HCT116 (cell line): Measurements from ENCODE around the gene NALCN. TPM values are rescaled to one million over a fixed set of nuclear protein-coding genes. Genes with fewer than 3 reads are reported as not detected.

Source experiments
- ATAC-seq: fragments of 200-7000 bp; cut with Tn5 transposase; 2 replicates; pipeline ENCODE4 v1.9.1; 2020; ENCODE audit warnings: mild to moderate bottlenecking, moderate library complexity
- BruUV-seq: library from RNA; stranded (reverse); fragments of 400-500 nt; replicated peaks from 2 replicates; lab custom pipeline; 2021; lab: Mats Ljungman, UMichigan
- CTCF ChIA-PET: fragments of 300-600 bp; sonication (Branson Sonifier 250); formaldehyde crosslinking; loops from one replicate; lab custom pipeline; 2021; ENCODE audit warnings: antibody characterized with exemption; lab: Charles Lee
- POLR2A ChIA-PET: fragments of 300-600, 350-600 bp; sonication (Branson Sonifier 250); formaldehyde crosslinking; loops from one replicate; lab custom pipeline; 2021; ENCODE audit warnings: antibody characterized with exemption; lab: Charles Lee
- RAD21 ChIA-PET, 2 experiments: fragments of 300-600 bp; sonication (Branson Sonifier 250); formaldehyde crosslinking; loops; one replicate each; lab custom pipeline; 2023; ENCODE audit warnings: low total read pairs in 2 of 2; ENCODE audit not compliant: uncharacterized antibody in 2 of 2, unreplicated experiment in 2 of 2, low non-redundant PET in 1 of 2; lab: Charles Lee
- DNase-seq: peaks from one replicate; pipeline ENCODE4 v3.0.0-alpha.2; 2010; ENCODE audit warnings: low read depth, low spot score
- H2AFZ ChIP-seq: fragments of 200-600 bp; shearing (Covaris generic), sonication (generic); 2 replicates; pipeline ENCODE4 v1.6.1; 2017; ENCODE audit warnings: low read depth, mixed run types, mixed read lengths, antibody characterized with exemption, low read length; ENCODE audit not compliant: poor library complexity, severe bottlenecking
- H3K27ac ChIP-seq: 2 replicates; pipeline ENCODE4 v1.5.1; 2012; ENCODE audit warnings: low read depth, low read length
- H3K27me3 ChIP-seq: fragments of 200-600 bp; sonication (generic); 2 replicates; pipeline ENCODE4 v1.6.1; 2016; ENCODE audit warnings: mixed run types, low read length, mixed read lengths; ENCODE audit not compliant: insufficient read depth
- H3K36me3 ChIP-seq, 2 experiments: fragments of 200-500 bp in 1 of 2; fragments of 200-600 bp in 1 of 2; sonication (Bioruptor generic) in 1 of 2; sonication (generic) in 1 of 2; 2 replicates each; pipeline versions ENCODE4 v1.5.1 to v1.6.1; 2014 to 2016; ENCODE audit warnings: low read length in 2 of 2, inconsistent platforms in 1 of 2, mixed read lengths in 1 of 2, mixed run types in 1 of 2; ENCODE audit not compliant: insufficient read depth in 2 of 2, control insufficient read depth in 1 of 2
- H3K4me1 ChIP-seq, 2 experiments: fragments of 200-600 bp in 1 of 2; sonication (generic) in 1 of 2; 2 replicates each; pipeline versions ENCODE4 v1.5.1 to v1.6.1; 2012 to 2017; ENCODE audit warnings: low read length in 2 of 2, inconsistent platforms in 1 of 2, mild to moderate bottlenecking in 1 of 2, mixed read lengths in 1 of 2, mixed run types in 1 of 2, moderate library complexity in 1 of 2; ENCODE audit not compliant: insufficient read depth in 2 of 2, control insufficient read depth in 1 of 2
- H3K4me2 ChIP-seq: fragments of 200-600 bp; sonication (generic); 2 replicates; pipeline ENCODE4 v1.6.1; 2017; ENCODE audit warnings: mixed run types, low read length, mixed read lengths
- H3K4me3 ChIP-seq, 2 experiments: fragments of 200-600 bp in 1 of 2; sonication (generic) in 1 of 2; replicated peaks in 1 of 2; 2 replicates each; pipeline ENCODE4 v1.5.1; 2011 to 2016; ENCODE audit warnings: low read length in 2 of 2, control low read depth in 1 of 2, low read depth in 1 of 2, mild to moderate bottlenecking in 1 of 2, mixed read lengths in 1 of 2, mixed run types in 1 of 2
- H3K79me2 ChIP-seq: fragments of 200-600 bp; sonication (generic); 2 replicates; pipeline ENCODE4 v1.6.1; 2017; ENCODE audit warnings: mild to moderate bottlenecking, mixed run types, low read length, moderate library complexity, mixed read lengths; ENCODE audit not compliant: insufficient read depth
- H3K9ac ChIP-seq: fragments of 200-600 bp; sonication (generic); 2 replicates; pipeline ENCODE4 v1.6.1; 2016; ENCODE audit warnings: low read length, mixed read lengths
- H3K9me2 ChIP-seq: fragments of 200-600 bp; sonication (generic), shearing (Covaris generic); 2 replicates; pipeline ENCODE4 v1.6.1; 2017; ENCODE audit warnings: mixed run types, mild to moderate bottlenecking, moderate library complexity; ENCODE audit not compliant: insufficient read depth
- H3K9me3 ChIP-seq, 2 experiments: fragments of 200-500 bp in 1 of 2; fragments of 200-600 bp in 1 of 2; sonication (Bioruptor generic) in 1 of 2; sonication (generic) in 1 of 2; 2 replicates each; pipeline ENCODE4 v1.6.1; 2014 to 2017; ENCODE audit warnings: low read length in 2 of 2, mixed read lengths in 2 of 2, inconsistent platforms in 1 of 2, low read depth in 1 of 2, mild to moderate bottlenecking in 1 of 2, mixed run types in 1 of 2, moderate library complexity in 1 of 2; ENCODE audit not compliant: control insufficient read depth in 1 of 2, insufficient read depth in 1 of 2
- H4K20me1 ChIP-seq: fragments of 200-600 bp; sonication (generic), shearing (Covaris generic); 2 replicates; pipeline ENCODE4 v1.6.1; 2017; ENCODE audit warnings: mixed run types, mild to moderate bottlenecking, moderate library complexity; ENCODE audit not compliant: insufficient read depth
- ATF3 ChIP-seq: IDR thresholded peaks from 2 replicates; pipeline ENCODE4 v1.6.1; 2012
- CTCF ChIP-seq, 3 experiments: fragments of 200-600 bp in 1 of 3; sonication (generic) in 1 of 3; IDR thresholded peaks in 2 of 3; conservative IDR thresholded peaks in 1 of 3; 2 replicates each; pipeline ENCODE4 v1.5.1; 2012 to 2017; ENCODE audit warnings: low read depth in 2 of 3, low read length in 2 of 3, antibody characterized with exemption in 1 of 3, borderline replicate concordance in 1 of 3, control low read depth in 1 of 3, mild to moderate bottlenecking in 1 of 3, mixed read lengths in 1 of 3, mixed run types in 1 of 3, moderate library complexity in 1 of 3; ENCODE audit not compliant: insufficient read depth in 1 of 3
- EGR1 ChIP-seq: IDR thresholded peaks from 2 replicates; pipeline ENCODE4 v1.6.1; 2012; ENCODE audit warnings: low read depth
- ELF1 ChIP-seq: IDR thresholded peaks from 2 replicates; pipeline ENCODE4 v1.6.1; 2012; ENCODE audit warnings: low read depth, borderline replicate concordance
- EZH2phosphoT487 ChIP-seq: fragments of 200-600 bp; IDR thresholded peaks from 2 replicates; pipeline ENCODE4 v1.6.1; 2018; ENCODE audit warnings: antibody characterized with exemption, borderline replicate concordance
- JUND ChIP-seq: IDR thresholded peaks from 2 replicates; pipeline ENCODE4 v1.6.1; 2012
- MAX ChIP-seq: IDR thresholded peaks from 2 replicates; pipeline ENCODE4 v1.6.1; 2012
- POLR2A ChIP-seq: IDR thresholded peaks from 2 replicates; pipeline ENCODE4 v1.7.0; 2011; ENCODE audit warnings: borderline replicate concordance; ENCODE audit not compliant: insufficient read depth, insufficient read length; ENCODE audit errors: extremely low read depth
- RAD21 ChIP-seq: IDR thresholded peaks from 2 replicates; pipeline ENCODE4 v1.6.1; 2012; ENCODE audit warnings: low read depth, mild to moderate bottlenecking
- SIN3A ChIP-seq: IDR thresholded peaks from 2 replicates; pipeline ENCODE4 v1.6.1; 2012; ENCODE audit warnings: low read depth
- SP1 ChIP-seq: IDR thresholded peaks from 2 replicates; pipeline ENCODE4 v1.6.1; 2012; ENCODE audit warnings: low read depth
- YY1 ChIP-seq: IDR thresholded peaks from 2 replicates; pipeline ENCODE4 v1.6.1; 2011; ENCODE audit warnings: low read length, low read depth, moderate library complexity, mild to moderate bottlenecking; ENCODE audit not compliant: insufficient replicate concordance; ENCODE audit errors: extremely low read depth
- ZBTB33 ChIP-seq: IDR thresholded peaks from 2 replicates; pipeline ENCODE4 v1.6.1; 2011; ENCODE audit warnings: mild to moderate bottlenecking, low read length, moderate library complexity; ENCODE audit not compliant: insufficient replicate concordance; ENCODE audit errors: extremely low read depth
- ZFX ChIP-seq: fragments of 450-650 bp; IDR thresholded peaks from 2 replicates; pipeline ENCODE4 v1.6.1; 2017
- ZNF274 ChIP-seq: fragments of 200-500 bp; sonication (Bioruptor generic); IDR thresholded peaks from 2 replicates; pipeline ENCODE4 v1.6.1; 2014; ENCODE audit warnings: mild to moderate bottlenecking, low read depth, low read length, inconsistent platforms
- intact Hi-C: fragments of 100-400 bp; cut with micrococcal nuclease; formaldehyde crosslinking; loops from 2 replicates; pipeline ENCODE4 v1.10.0; 2022
- total RNA-seq: library from RNA; stranded (reverse); gene quantifications from one replicate; pipeline ENCODE4 v1.2.1, GENCODE V29; 2021; ENCODE audit not compliant: unreplicated experiment

NALCN gene
- total RNA-seq, 1 experiment from 2014 or later, result not detected

- no peaks in the 10 kb centered on the region for H3K79me2 ChIP-seq
- TF ChIP-seq MAX, result no peak
- no peak for TF ChIP-seq ZNF274
- CTCF ChIA-PET, result no interaction called here
- H3K9me3 ChIP-seq, result no peaks in the 10 kb centered on the region
- H3K9ac ChIP-seq, result no peak overlapping the region
- no peak overlapping the region for H3K27ac ChIP-seq
- H3K4me2 ChIP-seq, result no peak overlapping the region
- H4K20me1 ChIP-seq, result no peaks in the 10 kb centered on the region
- H3K4me1 ChIP-seq, result no peaks in the 10 kb centered on the region
- RAD21 ChIA-PET, result no interaction called here
- no peak for DNase-seq
- POLR2A ChIA-PET, result no interaction called here
- H3K9me2 ChIP-seq, result no peaks in the 10 kb centered on the region
- H3K4me3 ChIP-seq, result no peak overlapping the region
- no peak for ATAC-seq
- no peaks in the 10 kb centered on the region for H3K27me3 ChIP-seq
- BruUV-seq, result no TSS peak
- H3K36me3 ChIP-seq, result no peaks in the 10 kb centered on the region
- intact Hi-C loops, result no loop called here
- no peak overlapping the region for H2AFZ ChIP-seq
These were observed 230.7 kb downstream of the NALCN start for GRCh38 chr13:101185606-101186005.

- H3K79me2 ChIP-seq, result no peaks in the 10 kb centered on the region
- no TSS peak for BruUV-seq
- CTCF ChIA-PET, result no interaction called here
- POLR2A ChIA-PET, result no interaction called here
- no peak overlapping the region for H3K4me3 ChIP-seq
- H3K4me1 ChIP-seq, result no peaks in the 10 kb centered on the region
- no peaks in the 10 kb centered on the region for H3K36me3 ChIP-seq
- no peaks in the 10 kb centered on the region for H3K9me3 ChIP-seq
- H3K27ac ChIP-seq, result no peak overlapping the region
- H3K9me2 ChIP-seq, result no peaks in the 10 kb centered on the region
- DNase-seq (no peak), ATAC-seq (no peak)
- no peak overlapping the region for H3K9ac ChIP-seq
- RAD21 ChIA-PET, result no interaction called here
- TF ChIP-seq YY1 (no peak), MAX (no peak), EZH2phosphoT487 (no peak), JUND (no peak), CTCF (IDR thresholded peaks at IDR 0.05 in 2 of 3, conservative IDR thresholded peaks at IDR 0.05 in 1 of 3; ENCODE audit: borderline replicate concordance in 1 of 3, insufficient read depth in 1 of 3, low read depth in 2 of 3, low read length in 2 of 3) (no peak), RAD21 (no peak), ATF3 (no peak), EGR1 (no peak), SIN3A (no peak), SP1 (no peak), ZFX (no peak), ZBTB33 (no peak), ZNF274 (no peak), POLR2A (no peak), ELF1 (no peak)
- no peaks in the 10 kb centered on the region for H3K27me3 ChIP-seq
- H3K4me2 ChIP-seq, result no peak overlapping the region
- no peaks in the 10 kb centered on the region for H4K20me1 ChIP-seq
- intact Hi-C loops, result no loop called here
- H2AFZ ChIP-seq, result no peak overlapping the region
These were observed 235.1 kb downstream of the NALCN start for GRCh38 chr13:101181076-101181685.
